COLO668 (cell line): ENCODE results near the gene TOP2A.

ENCODE experiments used
- DNase-seq: peaks from one replicate; lab custom pipeline; 2025; ENCODE audit not compliant: unreplicated experiment; lab: John Stamatoyannopoulos, UW

The TOP2A gene, protein sequence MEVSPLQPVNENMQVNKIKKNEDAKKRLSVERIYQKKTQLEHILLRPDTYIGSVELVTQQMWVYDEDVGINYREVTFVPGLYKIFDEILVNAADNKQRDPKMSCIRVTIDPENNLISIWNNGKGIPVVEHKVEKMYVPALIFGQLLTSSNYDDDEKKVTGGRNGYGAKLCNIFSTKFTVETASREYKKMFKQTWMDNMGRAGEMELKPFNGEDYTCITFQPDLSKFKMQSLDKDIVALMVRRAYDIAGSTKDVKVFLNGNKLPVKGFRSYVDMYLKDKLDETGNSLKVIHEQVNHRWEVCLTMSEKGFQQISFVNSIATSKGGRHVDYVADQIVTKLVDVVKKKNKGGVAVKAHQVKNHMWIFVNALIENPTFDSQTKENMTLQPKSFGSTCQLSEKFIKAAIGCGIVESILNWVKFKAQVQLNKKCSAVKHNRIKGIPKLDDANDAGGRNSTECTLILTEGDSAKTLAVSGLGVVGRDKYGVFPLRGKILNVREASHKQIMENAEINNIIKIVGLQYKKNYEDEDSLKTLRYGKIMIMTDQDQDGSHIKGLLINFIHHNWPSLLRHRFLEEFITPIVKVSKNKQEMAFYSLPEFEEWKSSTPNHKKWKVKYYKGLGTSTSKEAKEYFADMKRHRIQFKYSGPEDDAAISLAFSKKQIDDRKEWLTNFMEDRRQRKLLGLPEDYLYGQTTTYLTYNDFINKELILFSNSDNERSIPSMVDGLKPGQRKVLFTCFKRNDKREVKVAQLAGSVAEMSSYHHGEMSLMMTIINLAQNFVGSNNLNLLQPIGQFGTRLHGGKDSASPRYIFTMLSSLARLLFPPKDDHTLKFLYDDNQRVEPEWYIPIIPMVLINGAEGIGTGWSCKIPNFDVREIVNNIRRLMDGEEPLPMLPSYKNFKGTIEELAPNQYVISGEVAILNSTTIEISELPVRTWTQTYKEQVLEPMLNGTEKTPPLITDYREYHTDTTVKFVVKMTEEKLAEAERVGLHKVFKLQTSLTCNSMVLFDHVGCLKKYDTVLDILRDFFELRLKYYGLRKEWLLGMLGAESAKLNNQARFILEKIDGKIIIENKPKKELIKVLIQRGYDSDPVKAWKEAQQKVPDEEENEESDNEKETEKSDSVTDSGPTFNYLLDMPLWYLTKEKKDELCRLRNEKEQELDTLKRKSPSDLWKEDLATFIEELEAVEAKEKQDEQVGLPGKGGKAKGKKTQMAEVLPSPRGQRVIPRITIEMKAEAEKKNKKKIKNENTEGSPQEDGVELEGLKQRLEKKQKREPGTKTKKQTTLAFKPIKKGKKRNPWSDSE (N-terminal part only)

DNA sequence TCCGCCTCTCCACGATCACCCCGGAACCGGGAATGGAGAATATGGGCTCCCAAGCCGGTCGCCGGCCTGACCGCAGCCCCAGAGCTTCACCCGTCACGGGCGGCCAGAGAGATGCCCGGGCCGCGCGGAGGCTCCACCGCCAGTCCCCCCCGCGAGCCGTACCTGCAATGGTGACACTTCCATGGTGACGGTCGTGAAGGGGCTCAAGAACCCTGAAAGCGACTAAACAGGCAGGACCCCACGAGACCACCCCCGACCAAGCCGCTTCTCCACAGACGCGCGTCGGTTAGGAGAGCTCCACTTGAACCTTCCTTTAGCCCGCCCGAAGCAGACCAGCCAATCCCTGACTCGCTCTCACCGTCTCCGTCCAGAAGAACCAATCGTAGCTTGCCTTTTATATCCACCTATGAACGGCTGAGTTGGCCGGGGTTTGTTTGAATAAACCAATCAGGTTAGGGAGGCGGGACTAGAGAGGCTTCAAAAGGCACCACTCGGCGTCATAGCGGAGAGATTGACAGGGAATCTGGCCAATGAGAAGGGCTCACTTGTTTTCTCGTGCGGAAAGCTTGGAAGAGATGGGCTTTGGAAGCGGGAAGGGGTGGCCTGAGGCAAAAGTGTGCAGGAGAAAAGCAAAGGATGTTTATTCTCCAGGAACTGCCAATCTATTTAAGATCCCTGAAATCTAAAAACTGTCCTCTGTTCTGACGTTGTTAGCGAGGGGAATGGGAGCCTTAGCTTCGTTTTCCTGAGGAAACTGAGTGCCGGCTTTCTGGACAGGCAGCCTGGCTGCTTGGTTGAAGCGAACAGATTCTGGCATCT is at the start of gene TOP2A:
Gene TOP2A (minus strand): TSS at position 288 of the 819 bp plus-strand sequence. CDS start 105 bp downstream, at position 183.
- peak; percentile 94 for DNase-seq

DNA sequence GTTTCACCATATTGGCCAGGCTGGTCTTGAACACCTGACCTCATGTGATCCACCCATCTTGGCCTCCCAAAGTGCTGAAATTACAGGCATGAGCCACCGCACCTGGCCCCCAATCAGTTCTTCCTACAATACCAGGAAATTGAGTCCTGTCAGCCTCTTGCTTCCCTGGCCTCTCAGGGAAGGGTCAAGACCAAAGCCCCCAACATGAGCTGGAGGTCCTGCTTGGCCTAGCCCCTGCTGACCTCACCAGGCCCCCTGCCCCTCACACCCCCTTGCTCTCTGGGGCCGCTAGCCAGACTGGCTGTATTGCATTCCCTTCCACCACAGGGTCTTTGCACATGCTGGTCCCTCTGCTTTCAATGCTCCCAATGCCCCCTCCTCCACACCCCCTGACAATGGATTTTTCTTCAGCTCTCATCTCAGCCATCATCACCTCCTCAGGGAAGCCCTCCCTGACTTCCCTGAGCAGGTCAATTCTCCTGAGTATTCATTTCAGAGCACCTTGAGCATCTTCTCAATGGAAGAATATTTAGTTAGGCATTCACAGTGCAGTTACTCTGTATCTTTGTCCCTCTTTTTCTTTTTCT is 49.7 kb upstream of the TOP2A start:
- DNase-seq: no peak

DNA sequence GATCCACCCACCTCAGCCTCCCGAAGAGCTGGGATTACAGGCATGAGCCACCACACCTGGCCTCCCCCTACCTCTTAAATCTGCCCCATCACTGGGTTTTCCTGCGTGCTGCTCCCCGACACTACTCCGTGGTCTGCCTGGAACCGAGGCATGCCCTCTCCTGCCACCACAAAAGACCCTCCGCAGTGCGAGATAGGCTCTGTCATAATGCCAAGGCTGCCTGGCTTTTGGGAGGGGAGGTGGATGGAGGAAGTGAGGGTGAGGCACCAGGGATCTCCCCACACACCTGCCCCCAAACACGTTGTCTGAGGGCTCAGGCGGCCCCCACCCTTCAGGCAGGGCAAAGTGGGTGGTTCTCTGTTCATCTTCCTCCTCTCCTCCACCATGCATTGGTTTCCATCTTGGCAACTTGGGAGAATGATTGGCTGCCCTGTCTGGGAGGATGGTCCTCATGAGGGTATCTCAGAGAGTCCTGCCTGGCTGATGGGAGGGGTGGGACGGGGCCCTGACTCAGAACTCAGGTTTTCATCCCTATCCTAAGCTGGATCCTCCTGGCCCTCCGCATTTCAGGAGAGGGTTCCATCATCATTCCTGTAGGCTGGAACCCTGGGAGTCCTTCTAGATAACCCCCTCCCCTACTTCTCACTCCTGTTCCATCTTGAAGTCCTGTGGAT is 48.7 kb upstream of the TOP2A start:
- no peak for DNase-seq

DNA sequence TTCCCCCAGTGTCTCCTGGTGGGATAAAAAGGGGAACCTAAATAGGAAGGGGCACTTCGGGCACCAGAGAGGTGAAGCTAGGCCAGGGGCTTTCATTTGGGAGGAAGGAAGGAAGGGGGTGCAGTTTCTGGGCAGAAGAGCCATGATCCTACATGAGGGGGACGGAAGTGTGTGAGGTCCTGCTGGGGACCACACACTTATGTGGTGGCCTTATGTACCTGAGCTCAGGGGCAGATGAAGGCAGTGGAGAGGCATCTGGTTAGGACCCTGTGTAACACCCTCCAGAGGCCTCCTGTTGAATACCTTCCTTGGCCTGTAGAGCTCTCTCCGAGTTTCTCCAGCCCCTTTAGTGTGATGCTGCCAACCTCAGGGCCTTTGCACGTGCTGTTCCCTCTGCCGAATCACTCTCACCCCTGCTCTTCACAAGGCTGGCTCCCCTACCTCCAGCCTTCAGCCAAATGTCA is 46.7 kb upstream of the TOP2A start:
- no peak for DNase-seq

DNA sequence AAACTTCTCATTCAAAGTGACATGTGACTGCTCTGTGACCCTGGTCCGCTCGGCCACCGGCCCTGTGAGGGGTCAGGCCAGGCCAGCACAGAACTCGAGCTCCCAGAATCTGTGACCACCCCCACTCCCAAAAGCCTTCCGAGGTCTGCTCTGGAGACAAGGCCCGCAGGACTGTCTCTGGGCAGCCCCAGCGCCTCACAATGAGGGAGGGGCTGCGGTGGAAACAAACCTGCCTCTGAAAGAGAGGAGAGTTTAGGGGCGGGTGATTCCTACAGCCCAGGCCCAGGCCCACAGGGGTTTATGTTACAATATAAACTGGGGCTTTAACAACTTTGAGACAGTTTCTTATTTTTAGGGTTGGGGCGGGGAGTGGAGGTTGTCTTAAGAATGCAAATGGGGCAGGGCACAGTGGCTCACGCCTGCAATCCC is 45.4 kb upstream of the TOP2A start:
- no peak for DNase-seq

DNA sequence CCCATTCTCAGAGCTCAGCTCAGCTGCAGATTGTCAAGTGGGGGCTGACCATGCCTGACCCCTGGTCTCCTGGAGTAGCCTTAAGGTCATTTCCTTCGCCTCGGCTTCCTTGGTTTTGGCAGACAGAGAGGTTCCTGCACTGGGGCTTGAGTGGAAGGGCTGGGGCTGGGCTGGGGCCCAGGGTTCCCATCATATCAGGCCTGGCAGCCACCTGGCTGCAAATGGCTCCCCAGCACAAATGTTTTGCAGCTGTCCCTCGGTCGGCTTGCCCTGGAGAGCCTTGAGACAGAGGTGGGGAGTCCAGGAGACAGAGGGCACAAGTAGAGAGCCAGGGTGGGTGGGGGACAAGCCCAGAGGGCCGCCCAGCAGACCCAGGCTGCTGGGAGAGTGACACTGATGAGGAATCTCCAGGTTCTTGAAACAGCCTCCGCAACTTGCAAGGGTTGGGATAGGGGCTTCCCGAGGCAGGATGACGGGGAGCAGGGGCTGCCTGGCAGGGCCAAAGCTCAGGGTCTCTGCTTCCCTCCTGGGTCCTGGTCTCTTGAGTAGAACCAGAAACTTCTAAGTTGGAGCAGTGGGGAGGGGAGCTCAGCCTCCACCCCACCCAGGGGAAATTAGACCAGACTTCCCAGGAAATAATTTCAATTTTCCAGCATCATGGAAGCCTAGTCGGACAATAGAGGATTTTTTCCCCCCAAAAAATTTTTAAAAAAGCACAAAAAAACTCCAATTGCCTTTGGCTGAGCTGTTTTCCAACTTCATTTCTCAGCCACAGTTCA is 44.8 kb upstream of the TOP2A start:
- no peak for DNase-seq

DNA sequence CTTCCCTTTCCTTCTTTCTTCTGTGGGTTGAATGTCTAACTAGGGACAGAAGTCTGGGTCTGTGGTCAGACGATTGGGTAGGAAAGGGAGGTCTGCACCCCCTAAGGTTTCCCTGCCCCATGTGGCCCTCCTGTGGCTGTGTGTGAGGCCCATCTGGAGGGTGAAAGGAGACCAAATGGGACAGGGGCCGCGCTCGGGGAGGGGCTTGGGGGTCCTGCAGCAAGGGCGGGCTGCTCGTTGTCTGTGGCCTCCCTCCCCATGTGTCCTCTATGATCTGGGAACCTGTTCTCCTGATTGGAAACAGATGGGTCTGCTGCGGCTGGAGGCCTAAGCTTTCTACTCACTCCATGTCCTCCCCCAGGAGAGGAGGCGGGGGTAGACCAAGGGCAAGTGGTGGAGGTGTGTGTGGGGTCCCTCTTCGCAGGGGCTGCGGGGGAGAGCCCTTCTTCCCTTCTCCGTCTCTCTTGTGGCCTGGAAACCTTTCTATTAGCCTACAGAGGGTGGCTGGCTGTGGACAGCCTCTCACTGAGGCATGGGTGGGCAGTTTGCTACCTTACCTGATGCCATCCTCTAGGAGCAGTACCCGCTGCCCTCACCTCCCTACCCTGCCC is 44.1 kb upstream of the TOP2A start:
- no peak for DNase-seq

DNA sequence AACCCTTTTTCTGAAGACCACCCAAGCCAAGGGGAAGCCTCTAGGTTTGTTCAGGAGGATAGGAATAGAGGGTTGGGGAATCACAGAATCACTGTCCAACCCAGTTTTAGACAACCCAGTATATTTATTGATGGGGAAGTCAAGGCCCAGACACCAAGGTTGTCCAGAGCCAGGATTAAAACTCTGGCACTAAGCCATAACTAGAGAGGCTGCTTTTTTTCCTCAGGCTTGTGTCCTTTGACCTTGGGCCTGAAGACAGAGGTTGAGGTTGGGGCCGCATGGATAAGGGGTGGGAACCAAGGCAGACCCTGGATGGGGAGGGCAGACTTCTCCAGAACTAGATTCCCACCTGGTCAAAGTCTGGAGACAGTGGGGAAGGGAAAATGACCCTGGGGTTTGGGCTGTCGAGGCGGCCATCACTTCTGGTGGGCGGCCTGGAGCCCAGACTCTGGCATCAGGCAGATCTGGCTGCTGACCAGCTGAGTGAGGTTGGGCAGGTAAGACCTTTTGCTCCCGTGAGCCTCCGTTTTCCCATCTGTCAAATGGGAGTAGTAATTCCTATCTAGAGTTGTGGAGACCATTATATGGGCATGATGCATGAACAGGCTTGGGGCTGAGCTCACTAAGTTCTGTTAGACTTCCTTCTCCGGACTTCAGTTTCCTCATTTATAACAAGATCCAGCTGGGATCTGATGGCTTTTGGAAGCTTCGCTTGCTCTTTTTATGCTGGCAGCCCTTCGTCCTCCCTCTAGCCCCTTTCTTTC is 43.5 kb upstream of the TOP2A start:
- no peak for DNase-seq

DNA sequence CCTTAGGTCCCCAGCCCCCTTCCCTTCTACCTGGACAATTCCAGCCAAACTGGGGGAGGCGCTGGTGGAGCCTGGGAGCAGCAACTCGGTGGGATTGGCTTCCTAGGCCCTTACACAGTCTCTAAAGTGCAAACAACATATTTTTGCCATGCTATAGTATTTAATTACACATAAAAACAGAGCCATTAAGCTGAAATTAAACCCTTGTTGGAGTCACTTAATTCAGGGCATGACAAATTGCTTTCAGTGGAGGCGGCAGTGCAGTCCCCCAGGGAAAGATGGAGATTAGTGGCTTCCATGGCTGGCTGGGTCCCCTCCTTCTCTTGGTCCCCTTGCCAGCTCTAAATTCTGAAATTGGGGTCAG is 42.9 kb upstream of the TOP2A start:
- DNase-seq: no peak

DNA sequence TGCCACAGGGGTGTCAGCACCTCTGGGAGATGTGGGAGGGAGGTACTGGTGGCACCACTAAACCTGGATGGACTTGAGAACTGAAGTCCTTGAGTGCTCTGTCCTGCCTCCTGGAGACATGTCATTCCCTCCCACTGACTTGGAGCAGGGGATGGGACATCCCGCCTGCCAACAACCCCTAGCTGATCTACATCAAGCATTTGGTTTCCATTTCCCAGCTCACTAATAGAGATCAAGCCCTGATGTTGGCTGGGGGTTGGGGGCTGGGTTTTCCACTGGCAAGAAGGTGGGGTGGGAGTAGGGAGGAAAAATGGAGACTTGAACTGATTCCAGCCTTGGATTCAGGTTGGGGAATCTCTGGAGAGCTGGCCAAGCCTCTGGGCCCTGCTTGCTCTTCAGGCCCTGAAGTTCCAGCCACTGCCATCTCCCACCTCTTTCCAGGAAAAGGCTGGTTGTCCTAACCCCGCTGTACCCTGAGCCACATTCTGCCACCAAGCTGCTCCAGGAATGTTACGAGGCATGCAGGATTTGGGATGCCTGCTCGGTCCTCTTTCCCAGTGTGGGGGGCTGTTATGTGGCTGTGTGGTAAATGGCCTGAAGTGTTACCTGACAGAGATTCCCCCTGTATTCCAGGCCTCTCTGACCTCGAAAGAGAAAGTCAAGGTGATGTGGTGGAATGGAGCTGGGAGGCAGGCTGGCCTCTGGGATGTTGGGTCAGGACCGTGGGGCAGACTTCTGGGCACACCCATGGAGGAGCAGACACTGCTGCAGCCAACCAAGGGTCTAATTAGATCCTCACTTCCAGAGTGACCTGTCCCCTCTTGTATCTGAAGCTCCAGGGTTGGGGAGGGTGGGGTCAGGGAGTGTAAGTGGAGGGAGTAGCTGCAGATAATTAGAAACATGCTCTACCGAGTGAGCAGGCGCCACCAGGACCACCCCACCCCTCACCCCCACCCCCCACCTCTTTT is 42.2 kb upstream of the TOP2A start:
- DNase-seq: no peak

DNA sequence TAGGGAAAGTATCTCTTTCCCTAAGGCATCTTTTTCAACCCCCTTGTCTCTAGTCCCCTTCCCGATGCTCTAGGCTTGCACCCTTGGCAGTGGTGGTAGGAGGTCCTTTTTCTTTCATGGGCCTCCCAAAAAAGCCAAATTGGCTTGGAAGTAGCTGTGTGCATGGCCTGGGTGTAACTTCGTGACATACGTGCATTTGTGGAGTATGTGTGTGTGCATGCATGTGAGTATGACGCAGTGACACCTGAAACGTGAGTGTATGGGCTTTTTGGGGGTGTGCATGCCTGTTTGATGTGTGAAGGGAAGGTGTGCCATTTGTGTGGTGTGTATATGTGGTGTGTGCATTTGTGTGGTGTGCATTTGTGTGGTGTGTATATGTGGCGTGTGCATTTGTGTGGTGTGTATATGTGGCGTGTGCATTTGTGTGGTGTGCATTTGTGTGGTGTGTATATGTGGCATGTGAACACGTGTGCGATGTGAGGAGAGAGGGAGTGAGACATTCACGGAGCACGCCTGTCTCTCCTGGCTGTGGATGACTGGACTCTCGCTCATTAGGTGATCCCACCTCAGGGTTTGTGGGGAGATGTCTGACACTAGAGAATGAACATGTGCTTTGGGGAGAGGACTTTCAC is 41.3 kb upstream of the TOP2A start:
- no peak for DNase-seq

DNA sequence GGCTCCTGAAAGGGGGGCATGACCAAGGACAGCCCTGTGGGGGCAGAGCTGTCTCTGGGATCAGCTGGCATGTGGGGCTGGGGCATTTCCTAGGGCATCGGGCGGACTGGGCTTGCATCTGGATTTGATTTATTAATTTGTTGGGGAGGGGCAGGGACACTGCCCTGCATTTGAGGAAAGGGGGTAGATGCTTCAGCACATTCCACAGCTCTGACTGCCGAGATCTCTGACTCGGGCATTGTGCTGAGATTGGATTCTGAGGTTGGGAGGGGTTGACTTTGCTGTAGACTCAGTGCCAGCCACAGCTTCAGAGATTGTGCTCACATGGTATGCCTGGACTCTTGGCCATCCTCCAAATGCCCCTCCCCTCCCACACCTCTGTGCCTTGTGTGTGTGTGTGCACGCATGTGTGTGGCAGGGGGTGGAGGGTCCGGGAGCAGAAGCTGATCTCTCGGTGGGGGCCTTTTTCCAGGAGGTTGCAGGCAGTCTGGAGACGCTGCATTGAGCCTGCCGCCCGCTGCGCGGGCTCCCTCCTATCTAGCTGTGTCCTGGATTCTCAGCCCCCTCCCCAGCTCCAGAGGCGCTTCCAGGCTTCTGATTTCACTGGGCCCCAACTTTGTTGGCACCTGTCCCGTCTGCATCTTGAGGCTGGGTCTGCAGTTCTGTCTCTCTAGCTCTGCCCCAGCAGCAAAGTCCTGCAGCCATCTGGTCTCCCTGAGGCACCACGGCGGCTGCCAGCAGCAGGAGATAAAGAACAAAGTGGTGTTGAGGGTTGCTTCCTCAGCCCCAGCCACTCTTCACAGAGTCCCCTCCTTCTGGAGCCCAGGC is 40.5 kb upstream of the TOP2A start:
- no peak for DNase-seq

DNA sequence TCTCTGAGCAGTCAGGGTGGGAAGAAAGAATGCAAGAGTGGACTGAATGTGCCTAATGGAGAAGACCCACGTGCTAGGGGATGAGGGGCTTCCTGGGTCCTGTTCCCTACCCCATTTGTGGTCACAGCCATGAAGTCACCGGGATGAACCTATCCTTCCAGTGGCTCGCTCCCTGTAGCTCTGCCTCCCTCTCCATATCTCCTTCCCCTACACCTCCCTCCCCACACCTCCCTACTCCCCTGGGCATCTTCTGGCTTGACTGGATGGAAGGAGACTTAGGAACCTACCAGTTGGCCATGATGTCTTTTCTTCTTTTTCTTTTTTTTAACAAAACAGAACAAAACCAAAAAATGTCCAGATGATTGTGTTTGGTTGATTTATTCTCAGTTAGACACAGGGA is 39.7 kb upstream of the TOP2A start:
- no peak for DNase-seq

DNA sequence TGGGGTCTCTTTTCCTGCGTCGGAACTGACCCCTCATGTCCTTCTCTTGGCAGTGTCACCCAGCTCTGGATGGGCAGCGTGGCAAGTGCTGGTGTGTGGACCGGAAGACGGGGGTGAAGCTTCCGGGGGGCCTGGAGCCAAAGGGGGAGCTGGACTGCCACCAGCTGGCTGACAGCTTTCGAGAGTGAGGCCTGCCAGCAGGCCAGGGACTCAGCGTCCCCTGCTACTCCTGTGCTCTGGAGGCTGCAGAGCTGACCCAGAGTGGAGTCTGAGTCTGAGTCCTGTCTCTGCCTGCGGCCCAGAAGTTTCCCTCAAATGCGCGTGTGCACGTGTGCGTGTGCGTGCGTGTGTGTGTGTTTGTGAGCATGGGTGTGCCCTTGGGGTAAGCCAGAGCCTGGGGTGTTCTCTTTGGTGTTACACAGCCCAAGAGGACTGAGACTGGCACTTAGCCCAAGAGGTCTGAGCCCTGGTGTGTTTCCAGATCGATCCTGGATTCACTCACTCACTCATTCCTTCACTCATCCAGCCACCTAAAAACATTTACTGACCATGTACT is 38.8 kb upstream of the TOP2A start:
- DNase-seq: no peak

DNA sequence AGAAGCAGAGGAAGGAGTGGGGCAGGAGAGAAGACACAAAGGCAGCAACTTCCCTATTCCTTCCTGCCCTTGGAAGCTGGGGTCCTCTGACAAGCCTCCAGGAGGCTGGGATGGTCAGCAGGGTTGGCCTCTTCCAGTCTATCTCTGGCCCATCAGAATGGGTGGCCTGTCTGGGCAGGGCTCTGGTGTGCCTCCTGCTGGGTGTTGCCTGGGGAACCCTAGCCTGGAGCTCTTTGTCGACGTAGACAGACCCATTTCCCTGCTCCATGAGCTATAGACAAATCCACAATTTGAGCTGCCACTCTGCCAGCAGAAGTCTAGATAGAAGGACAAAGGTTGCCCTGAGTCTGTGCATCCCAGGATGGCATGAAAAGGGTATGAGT is 36.9 kb upstream of the TOP2A start:
- DNase-seq: no peak
